Measurements from ENCODE around the gene MEIOSIN.

Gene MEIOSIN

GRCh38 chr19:45764945-45765701 is 31.9 kb downstream of the MEIOSIN start:
- no peak for DNase-seq (ENCODE audit: low spot score)

GRCh38 chr19:45765702-45766295 is 32.6 kb downstream of the MEIOSIN start:
- no peak for DNase-seq (ENCODE audit: low spot score)

GRCh38 chr19:45766296-45766868 is 33.1 kb downstream of the MEIOSIN start:
- DNase-seq (ENCODE audit: low spot score): no peak

GRCh38 chr19:45766869-45767346 is 33.7 kb downstream of the MEIOSIN start:
- DNase-seq (ENCODE audit: low spot score): no peak

GRCh38 chr19:45767410-45767880 is 34.2 kb downstream of the MEIOSIN start:
- DNase-seq (ENCODE audit: low spot score): peak; percentile 69

- DNase-seq (ENCODE audit: low spot score): peak; percentile 60
These were observed 34.8 kb downstream of the MEIOSIN start for GRCh38 chr19:45767881-45768654.

GRCh38 chr19:45768655-45768983 is 35.4 kb downstream of the MEIOSIN start:
- no peak for DNase-seq (ENCODE audit: low spot score)

- peak; percentile 88 for DNase-seq (ENCODE audit: low spot score)
These were observed 35.9 kb downstream of the MEIOSIN start, which contains the start of gene SIX5 for GRCh38 chr19:45768984-45769782. TSS of gene SIX5 (minus strand) at chr19:45769252. CDS start at chr19:45768844, 408 bp downstream.

- peak; percentile 24 for DNase-seq (ENCODE audit: low spot score)
These were observed 36.6 kb downstream of the MEIOSIN start for GRCh38 chr19:45769821-45770191.

- DNase-seq (ENCODE audit: low spot score): peak; percentile 94
These were observed 37.2 kb downstream of the MEIOSIN start for GRCh38 chr19:45770192-45771101.

GRCh38 chr19:45771311-45771933 is 38.2 kb downstream of the MEIOSIN start:
- DNase-seq (ENCODE audit: low spot score): no peak

- DNase-seq (ENCODE audit: low spot score): peak; percentile 28
These were observed 39.0 kb downstream of the MEIOSIN start for GRCh38 chr19:45772130-45772840.

- DNase-seq (ENCODE audit: low spot score): no peak
These were observed 39.7 kb downstream of the MEIOSIN start for GRCh38 chr19:45772912-45773311.

- DNase-seq (ENCODE audit: low spot score): no peak
These were observed 40.1 kb downstream of the MEIOSIN start for GRCh38 chr19:45773384-45773783.

- DNase-seq (ENCODE audit: low spot score): no peak
These were observed 41.5 kb downstream of the MEIOSIN start for GRCh38 chr19:45774765-45775164.

GRCh38 chr19:45777395-45777961 is 44.2 kb downstream of the MEIOSIN start:
- no peak for DNase-seq (ENCODE audit: low spot score)

- no peak for DNase-seq (ENCODE audit: low spot score)
These were observed 44.9 kb downstream of the MEIOSIN start for GRCh38 chr19:45778010-45778661.

Data from cerebellar cortex (tissue), 1 donor.